HG03175 (cell line): Measurements from ENCODE around the gene KLC4.
"Not testable (repeated sequence)": the region's sequence is repeated elsewhere in the genome, so short reads cannot be mapped to it uniquely, and the experiment has no call there.

Experiments
- ATAC-seq: cut with Tn5 transposase; IDR thresholded peaks from one replicate; pipeline ENCODE4 v1.9.1; 2021; ENCODE audit warnings: mild to moderate bottlenecking, moderate library complexity; ENCODE audit not compliant: unreplicated experiment

Gene KLC4

GRCh38 chr6:43090559-43090956 is 31.1 kb downstream of the KLC4 start:
- ATAC-seq = no peak

DNA sequence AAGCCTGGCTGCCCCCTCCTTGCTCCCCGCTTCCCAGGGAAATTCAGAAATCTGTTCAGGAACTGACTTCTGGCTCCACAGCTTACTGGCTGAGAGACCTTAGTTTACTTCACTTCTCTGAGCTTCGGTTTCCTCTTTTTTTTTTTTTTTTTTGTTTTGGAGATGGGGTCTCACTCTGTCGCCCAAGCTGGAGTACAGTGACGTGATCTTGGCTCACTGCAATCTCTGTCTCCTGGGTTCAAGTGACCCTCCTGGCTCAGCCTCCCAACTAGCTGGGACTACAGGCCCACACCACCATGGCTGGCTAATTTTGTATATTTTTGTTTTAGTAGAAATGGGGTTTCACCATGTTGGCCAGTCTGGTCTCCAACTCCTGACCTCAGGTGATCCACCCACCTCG is 31.6 kb downstream of the KLC4 start:
- ATAC-seq = no peak

GRCh38 chr6:43091436-43091991 is 32.1 kb downstream of the KLC4 start:
- no peak for ATAC-seq

DNA sequence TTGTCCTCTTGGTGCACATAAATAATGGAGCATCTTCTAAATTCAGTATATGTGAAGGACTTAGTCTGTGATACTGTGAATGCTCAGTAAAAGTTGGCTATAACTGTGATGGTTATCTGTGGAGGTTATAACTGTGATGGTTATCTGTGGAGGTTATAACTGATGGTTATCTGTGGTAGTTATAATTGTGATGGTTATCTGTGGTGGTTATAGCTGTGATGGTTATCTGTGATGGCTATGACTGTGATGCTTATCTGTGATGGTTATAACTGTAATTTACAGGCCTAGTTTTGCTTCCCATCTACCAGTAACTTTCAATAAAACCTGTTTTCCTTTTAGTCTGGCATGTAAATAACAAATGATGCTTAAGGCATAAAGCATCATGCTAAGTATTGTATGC is 33.2 kb downstream of the KLC4 start:
- no peak for ATAC-seq

DNA sequence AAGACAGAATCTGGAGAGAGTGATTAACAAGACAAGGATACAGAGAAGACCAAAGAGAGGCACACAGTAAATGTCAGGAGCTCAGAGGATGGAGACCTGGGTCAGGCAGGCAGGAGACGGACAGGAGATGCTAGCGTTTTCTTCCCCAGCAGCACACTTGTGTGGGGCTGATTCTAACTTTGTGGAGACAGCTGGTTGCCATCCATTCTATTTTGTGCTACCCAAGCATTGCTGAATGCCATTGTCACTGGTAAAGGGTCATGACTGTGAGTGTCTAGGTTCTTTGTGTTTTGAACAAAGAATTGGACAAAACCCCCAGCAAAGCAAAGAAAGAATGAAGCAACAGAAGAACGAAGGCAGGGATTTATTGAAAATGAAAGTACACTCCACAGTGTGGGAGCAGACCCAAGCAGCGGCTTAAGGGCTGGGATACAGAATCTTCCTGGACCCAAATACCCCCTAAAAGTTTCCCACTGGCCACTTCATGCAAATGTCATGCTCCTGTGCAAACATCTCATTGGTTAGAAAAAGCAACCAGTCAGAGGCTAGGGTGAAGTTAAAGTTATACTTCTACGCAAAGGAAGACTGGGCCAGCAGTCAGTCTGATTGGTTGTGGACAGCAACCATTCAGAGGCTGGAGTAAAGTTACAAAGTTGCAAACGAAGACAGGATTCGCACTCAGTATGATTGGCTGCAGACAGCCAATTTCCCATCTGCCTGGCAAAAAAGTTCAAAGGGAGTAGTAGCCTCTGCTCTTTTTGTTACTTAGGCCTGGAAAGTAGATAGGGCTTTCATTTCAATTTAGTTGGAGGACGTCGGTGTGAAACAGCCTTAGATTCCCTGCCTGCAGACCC is 34.2 kb downstream of the KLC4 start:
- ATAC-seq = no peak

- ATAC-seq = no peak
Measured at GRCh38 chr6:43095939-43096338, 36.5 kb downstream of the KLC4 start.

GRCh38 chr6:43096451-43097097 is 37.1 kb downstream of the KLC4 start:
- no peak for ATAC-seq

- ATAC-seq = no peak
Measured at GRCh38 chr6:43097098-43097489, 37.7 kb downstream of the KLC4 start.

- no peak for ATAC-seq
Measured at GRCh38 chr6:43097502-43097901, 38.1 kb downstream of the KLC4 start.

- no peak for ATAC-seq
Measured at GRCh38 chr6:43101497-43101896, 42.1 kb downstream of the KLC4 start.

- ATAC-seq = no peak
Measured at GRCh38 chr6:43103253-43103876, 43.9 kb downstream of the KLC4 start.

DNA sequence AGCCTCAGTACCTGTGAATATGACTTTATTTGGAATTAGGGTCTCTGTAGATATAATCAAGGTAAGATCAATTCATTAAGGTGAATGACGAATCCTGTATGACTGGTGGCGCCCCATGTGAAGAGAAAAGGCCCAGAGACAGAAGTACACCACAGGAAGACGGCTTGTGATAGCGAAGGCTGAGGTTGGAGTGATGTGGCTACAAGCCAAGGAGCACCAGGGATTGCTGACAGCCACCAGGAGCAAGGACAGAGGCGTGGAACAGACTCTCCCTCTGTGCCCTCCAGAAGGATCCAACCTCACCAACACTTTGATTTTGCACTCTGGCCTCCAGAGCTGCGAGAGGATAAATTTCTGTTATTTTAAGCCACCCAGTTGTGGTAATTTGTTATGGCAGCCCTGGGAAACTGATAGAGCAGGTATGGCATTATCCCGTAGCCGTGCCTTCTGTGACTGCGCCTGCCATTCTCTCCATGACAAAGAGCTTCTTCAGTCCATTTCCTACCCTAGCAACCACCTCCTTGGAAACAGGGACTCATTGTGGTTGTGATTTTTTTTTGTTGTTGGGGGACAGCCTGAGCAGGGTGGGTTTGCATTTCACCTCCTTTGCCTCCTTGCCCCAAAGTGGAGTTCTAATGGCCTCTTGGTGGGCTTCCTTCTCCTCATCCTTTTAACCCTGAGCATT is 46.2 kb downstream of the KLC4 start:
- ATAC-seq = no peak

DNA sequence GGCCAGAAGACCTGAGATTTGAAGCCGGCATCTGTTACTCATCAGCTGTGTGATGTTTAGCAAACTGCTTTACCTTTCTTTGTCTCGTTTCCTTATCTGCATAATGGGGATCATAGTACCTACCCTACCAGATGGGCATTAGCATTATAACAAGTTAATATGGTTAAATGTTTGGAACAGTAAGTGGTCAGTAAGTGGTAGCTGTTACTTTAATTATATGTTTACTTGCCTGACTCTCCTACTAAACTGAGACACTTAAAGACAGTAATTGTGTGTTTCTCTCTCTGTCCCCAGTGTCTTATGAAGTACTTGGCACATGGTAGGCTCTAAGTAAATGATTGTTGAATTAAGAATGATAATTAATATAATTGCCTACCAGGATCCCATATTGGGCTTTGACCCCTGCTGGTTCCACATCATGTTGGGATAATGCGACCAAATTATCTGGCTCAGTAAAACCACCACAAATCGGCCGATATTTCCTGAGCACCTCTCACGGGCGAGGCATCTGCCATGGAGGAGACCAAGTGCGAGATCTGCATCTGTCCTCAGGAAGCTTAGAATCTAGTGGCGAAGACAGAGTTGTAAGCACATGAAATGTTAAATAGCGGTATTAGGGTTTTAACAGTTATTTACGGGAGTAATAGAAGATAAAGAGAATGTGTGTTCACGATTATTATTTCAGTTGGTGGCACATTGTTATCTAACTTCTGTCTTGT is 48.1 kb downstream of the KLC4 start:
- ATAC-seq = no peak

DNA sequence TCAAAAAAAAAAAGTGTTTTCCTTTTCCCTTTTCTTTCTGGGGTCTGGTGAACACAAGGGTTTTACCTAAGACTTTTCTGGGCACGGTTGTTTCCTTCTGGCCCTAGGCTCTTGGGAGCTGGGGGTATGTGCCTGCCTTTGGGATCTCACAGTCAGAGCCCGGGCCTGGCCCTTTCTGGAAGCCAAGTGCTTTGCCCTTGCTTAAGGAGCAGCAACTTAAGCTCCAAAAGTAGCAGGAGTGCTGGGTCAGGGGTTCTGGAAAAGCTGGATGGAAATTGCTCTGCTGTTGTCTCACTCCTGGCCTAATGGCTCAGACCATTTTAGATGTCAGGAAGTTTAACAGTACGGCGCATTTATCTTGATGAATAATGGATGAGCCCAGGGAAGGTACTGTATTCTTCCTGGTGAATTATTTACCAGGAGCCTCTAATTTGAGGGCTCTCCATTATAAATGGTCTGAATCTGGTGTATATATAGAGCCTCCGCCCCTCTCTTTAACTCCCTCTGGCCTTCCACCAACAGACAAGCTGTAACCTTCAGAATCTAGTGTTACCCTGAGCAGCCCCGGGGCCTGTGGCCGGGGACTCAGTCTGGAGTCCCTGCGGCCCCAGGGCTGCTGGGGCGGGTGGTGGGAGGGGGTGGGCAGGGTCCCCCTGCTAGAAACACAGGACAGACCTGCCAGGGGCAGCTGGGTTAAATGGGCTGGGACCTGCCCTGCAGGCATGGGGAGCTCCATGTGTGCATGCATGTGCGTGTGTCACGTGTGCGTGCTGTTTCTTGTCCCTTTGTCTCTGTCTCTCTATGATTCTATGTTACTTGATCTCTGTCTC is 54.2 kb downstream of the KLC4 start:
- ATAC-seq = no peak

GRCh38 chr6:43115365-43115764 is 55.9 kb downstream of the KLC4 start:
- no peak for ATAC-seq

- not testable (repeated sequence) for ATAC-seq
Measured at GRCh38 chr6:43117466-43117865, 58.0 kb downstream of the KLC4 start.

- ATAC-seq = no peak
Measured at GRCh38 chr6:43119482-43119881, 60.1 kb downstream of the KLC4 start.

DNA sequence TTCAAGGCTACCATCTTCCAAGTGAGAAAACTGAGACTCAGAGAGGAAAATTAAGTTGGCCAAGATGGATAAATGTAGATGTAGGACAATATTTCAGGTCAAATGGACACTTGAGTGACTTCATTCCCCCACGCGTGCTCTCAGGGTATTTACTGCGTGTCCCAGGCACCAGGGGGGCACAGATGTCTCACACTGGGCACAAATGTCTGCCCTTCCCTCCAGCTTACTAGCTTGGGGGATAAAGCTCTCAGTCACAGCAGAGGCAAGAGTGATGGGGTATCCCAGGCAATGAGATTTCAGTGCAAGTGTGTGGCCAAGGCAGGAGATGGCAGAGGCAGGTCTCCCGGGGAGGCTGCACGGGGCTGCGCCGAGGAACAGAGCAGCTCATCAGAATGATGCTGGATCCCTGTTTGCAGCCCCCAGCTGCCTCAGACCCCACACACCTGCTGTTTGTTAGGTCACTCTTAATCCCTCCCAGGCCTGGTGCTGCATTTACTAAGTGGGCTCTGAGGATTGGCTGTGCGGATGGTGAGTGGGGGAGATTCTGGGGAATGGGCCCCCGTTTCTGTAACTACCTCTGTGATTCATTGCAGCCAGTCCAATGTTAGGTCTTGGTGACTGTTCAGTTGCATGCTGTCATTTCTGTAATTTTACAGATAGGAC is 60.8 kb downstream of the KLC4 start:
- no peak for ATAC-seq
